NCI-H510A (cell line): ENCODE measurements around the gene PADI2.
"Not testable (repeated sequence)": the region's sequence is repeated elsewhere in the genome, so short reads cannot be mapped to it uniquely, and the experiment has no call there.

ENCODE experiments used
- DNase-seq: peaks from one replicate; lab custom pipeline; 2025; lab: John Stamatoyannopoulos, UW

PADI2 gene

DNA sequence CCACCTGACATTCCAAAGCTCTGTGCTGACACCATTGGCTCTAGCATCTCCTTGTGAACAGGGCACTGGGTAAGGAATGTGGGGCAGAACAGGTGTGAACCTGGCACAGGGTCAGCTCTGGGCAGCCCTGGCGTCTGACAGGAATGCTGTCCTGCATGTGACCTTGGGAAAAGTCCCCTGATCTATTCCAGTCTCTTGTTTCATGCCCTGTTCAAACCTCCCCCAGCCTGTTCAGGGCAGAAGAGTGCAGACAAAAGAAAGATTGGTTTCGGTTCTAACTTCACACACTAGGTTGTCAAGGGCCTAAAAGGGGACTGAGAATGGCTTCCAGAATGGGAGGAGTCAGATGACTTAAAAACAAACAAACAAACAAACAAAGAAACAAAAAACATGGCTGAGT is 37.8 kb downstream of the PADI2 start:
- no peak for DNase-seq

DNA sequence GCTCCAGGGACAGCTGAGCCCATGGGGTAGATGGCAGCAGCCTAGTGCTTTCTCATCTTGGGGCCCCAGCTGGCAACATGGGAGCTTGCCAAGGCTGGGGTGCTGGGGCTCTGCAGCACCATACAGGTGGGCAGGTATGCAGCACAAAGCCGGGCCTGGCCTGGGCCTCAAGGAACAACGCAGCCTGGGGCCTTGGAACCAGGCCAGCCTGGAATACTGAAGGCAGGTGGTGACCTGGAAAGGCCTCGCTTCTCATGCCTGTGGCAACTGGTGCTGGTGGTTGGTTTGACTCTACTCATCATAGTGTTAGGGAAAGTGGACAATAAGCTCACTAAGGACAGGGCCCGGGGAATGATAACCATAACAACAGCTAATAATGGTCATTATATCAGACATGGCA is 38.4 kb downstream of the PADI2 start:
- no peak for DNase-seq

DNA sequence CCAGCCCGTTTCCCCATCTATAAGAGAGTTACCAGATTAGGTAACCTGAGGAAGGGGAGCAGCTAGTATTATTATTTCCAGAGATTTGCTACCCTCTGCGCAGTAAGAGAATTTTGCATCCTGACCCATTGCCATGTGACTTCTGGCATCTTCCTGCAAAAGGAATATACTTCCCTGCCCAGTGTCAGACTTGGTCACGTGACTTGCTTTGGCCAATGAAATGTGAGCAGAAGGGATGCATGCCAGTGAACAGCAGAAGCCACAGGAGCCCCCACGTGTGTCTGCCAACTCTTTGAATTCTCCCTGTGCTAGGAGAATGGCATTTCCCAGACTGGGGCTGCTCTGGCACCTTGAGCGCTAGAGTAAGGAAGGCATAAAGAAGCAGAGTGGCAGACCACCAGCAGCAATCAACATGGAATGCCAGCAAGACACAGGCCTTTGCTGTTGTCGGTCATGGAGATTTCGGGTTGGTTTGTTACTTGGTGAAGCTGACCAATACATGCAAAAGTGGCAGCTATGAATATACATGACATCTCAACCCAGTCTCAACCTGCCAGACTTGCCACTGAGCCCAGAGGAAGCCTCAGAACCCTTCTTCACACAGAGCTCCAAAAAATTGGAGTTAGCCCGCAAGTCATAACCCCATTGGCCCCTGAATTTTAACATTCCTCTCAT is 39.0 kb downstream of the PADI2 start:
- DNase-seq = no peak

DNA sequence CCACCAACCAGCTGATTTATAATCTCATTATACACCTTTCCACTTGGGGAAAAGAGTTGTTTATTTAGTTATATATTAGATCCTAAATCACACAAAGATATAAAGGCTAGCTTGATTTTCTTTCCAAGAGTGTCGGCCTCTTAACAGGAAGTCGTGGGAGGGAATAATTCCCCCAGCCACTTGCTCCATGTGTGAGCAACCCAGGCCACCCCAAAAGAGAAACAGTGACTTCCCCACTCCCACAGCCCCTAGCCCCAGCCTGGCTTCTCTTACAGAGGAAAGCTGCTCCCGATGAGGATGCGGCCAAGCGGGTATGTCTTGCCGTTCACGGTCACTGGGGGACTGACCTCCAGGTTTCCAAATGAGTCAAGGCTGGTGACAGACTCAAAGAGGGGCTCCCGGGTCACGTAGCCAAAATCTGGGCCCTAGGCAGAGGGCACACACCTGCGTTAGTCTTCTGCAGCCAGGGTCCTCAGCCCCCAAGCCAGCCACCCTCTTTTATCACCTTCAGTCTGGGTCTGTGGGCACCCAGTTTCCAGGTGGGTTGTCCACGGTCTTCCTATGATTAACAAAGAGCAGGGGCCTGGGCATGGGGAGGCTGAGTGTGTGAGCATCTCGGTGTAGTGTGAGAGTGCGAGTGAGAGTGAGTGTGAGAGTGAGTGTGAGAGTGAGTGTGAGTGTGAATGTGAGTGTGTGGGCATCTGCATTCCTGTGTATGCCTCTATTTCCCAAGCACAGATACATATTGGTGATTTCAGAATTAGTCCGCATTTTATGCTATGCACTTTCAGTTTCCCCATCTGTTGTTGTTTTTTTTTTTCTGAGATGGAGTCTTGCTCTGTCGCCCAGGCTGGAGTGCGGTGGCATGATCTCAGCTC is 40.0 kb downstream of the PADI2 start:
- no peak for DNase-seq

DNA sequence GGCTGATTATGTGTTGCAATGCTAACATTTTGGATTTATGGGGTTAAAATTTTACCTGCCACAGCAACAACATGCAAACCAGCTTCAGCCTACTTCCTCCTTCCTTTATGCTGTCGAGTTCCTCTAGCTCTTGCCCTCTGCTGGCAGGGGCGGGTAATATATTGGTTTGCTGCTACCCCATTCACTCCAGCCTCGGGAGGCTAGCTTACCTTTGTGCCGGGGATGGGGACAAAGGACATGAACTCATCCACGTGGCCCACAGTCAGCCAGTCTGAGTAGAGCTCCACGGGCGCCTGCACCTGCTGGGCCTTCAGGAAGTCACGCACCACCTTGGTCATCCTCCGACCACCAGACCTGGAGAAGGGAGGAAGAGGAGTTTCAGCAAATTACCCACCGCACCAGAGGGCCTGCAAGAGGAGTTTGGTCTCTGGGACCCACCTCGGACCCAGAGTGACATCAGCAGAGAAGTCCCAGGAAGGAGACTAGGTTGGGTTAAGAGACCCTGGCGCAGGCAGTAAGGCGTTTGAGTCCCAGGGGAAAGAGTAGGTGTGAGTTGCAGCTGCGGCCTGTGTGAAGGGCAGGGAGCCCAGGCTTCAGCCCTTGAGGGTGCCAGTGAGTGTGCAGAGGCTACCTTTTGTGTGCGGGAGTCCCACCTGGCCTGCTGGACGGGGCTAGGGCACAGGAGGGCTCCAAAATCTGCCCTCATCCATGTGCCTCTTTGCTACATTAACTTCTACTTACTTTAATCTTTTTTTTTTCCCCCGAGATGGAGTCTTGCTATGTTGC is 43.6 kb downstream of the PADI2 start:
- no peak for DNase-seq

DNA sequence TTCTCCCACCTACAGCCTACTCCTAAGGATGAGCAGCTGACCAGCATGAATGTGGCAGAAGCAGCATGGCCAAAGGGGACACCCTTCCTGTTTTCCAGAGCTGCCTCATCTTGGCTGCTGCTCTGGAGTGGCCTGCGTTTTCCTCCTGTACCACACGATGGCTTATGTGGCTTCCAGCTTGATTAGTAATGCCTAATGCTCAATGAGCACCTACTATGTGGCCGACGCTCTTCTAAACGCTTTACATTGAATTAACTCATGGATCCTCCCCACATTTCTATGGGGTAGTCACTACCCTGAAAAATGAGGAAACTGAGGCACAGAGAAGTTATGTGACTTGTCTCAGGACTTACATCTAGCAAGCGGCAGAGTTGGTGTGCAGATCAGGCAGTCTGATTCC is 47.5 kb downstream of the PADI2 start:
- DNase-seq = no peak

DNA sequence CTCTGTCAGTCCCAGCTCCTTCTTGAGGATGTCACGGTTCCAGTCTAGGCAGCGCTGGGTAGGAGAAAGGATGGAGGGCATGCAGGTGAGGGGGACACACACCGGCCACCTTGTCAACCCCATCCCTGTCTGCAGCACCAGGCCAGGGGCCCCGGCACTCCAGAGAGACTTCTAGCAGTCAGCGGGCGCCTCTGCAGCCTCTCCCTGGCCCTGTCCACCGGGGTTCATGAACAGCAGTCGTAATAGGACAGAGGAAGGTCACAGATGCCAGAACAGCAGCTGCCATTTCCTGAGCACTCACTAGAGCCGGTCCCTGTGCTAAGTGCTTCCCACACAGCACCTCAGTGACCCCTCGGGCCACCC is 49.1 kb downstream of the PADI2 start:
- DNase-seq = no peak

DNA sequence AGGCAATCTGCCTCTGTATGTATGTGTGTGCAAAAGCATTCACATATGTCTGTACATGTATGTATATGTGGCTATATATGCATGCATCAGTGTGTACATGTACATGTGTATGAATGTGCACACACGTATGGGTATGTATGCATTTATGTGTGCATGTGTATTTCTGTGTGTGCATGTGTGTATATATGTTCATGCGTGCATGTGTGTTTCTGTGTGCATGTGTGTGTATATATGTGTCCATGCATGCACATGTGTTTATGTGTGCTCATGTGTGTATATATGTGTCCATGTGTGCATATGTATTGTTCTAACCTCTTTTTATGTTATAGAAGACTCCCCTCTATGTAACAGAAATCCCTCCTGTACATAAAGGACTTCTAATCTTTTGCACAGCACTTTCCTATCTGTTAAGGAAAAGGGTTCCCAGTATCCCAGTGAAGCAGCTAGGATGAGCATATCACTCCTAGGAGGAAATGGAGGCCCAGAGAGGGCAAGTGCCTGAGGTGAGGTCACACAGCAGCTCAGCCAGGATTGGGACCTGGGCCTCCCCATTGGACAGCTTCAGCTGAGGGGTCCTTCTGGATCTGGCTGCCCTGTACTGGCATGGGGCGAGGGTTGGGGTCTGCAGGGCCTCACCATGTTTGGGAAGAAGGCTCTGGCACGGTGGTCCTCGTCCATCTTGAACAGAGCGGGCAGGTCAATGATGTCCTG is 49.6 kb downstream of the PADI2 start:
- DNase-seq = no peak

DNA sequence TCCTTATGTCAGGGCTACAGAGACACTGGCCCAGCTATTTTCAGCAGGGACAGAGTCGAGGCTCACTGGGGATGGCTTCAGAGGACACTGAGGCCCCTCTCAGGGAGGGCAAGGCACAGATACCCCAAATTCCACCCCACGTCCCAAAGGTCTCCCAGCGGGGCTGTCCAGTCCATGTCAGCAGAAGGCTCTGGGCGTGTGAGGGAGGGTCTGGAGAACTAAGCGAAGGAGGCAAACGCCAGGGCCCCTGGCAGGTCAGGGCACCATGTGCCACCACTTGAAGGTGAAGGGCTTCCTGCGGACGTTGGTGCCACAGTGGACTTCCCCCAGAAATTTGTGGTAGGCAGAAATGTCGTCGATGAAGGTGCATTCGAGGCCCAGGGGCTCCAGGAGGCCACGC is 50.5 kb downstream of the PADI2 start:
- no peak for DNase-seq

DNA sequence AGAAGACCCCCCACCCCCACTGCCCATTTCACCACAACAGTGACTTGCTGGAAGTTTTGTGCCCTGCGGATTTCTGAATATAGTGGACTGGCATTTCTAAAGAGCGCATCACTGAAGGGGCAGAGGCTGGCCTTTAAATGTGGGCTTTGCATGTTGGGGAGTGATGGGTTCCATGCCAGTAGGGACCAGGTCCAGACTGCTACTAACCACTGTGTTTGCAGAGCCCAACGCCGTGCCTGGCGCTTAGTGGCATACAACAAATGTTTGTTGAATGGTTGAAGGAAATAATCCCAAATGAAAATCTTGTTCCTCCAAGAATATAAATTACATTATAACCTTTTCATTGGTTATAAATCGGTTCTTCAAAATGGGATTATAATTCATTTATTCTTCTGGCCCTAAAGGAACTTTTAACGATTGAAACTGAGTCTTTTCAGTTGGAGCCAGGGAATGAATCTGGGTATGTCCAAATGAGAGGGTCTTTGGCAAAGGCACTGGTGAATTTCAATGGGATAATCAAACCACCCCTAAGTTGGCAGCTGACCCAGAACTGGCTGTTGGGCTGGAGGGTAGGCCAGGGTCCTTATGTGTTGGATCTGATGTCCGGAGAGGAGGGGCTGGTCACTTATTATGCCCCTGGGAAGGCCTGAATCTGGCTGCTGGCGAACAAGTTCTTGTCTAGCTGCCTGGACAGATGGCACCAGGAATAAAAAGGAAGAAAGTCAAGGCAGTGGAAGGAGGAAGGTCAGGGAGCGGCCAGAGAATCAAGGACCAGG is 51.6 kb downstream of the PADI2 start:
- no peak for DNase-seq

DNA sequence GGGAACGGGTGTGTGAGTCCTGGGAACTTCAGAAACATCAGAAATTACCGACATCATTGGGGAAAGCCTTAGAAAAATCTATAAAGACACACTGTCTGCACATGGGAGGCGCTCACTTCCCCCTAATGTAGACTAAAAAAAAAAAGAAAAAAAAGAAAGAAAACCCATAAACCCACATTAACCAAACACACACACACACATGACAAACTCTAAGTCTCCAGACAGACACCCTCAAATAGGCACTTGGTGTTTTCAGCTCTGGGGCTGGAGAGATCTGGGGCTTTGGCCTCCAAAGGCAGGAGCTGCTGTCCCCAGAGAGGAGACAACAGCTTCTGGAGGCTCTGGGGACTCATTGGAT is 52.2 kb downstream of the PADI2 start:
- no peak for DNase-seq

DNA sequence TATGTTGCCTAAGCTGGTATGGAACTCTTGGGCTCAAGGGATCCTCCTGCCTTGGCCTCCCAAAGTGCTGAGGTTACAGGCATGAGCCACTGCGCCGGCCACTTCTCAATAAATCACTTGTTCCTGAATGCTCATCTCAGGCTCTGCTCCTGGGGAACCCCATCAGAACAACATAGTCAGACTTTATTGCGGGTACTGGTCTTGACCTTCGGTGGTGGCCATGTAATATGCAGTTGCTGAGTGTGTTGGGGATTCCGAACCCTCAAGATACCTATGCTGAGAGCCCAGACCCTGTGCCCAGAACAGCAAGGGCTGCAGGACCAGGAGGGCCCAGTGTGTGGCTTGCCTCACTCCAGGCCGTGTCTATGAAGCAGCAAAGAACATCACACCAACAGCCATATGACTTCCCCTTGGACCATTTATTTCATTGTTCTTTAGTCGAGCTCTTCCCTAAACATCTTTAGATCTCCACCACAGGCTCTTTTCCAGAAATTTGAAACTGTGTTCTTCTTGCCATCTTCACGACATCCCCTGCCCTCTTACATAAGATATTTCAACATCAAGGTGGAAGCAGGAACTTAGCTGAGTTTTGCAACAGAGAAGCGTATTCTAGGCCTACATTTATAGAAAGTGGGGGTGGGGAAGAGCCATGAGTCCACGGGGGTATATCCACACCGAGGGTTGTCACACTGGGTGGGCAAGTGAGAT is 52.7 kb downstream of the PADI2 start:
- DNase-seq = no peak

DNA sequence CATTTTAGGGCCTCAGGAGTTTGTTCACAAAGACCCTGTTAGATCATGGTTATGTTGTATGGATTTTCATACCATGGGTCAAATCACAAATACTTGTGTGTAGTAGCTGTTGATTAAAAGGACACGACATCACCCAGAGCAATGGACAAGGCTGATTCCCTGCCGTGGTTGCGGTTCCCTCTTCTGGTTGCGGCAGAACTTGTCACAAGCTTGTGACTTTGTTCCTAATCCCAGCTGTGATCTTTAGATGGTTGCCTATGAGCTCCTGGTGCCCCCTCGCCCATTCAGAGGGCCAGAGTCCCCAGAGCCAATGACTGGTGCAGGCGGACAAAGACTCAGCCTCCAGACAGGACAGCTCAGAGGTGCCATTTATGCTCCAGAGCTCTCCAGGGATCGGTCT is 53.6 kb downstream of the PADI2 start:
- no peak for DNase-seq

DNA sequence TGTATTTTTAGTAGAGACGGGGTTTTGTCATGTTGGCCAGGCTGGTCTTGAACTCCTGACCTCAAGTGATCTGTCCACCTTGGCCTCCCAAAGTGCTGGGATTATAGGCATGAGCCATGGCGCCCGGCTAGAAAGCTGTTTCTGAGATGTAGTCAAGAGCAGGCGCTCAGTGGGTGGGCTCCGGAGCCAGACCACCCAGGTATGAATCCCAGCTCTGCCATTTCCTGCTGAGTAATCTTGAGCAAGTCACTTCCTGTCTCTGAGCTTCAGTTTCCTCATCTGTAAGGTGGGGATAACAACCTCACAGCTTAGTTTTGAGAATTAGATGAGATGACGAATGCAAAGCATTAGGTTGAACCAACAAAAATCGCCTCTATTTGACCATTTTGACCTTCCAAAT is 56.5 kb downstream of the PADI2 start:
- DNase-seq = not testable (repeated sequence)

DNA sequence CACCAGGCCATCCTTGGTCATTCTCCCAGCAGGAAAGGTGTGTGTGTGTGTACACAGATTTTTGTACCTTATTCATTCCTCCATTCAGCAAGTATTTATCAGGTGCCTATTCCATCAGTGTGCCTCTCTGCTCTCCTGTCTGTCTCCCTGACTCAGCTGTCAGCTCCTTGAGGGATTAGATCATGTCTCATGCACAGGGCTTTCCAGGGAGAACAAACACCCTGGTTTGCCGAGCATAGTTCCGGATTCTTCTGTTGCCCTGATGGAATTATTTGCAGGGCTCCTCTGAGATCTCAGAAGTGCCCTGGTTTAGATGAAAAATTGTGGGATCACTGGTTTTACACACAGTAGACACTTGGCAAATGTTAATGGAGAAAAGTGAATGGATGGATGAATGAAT is 57.4 kb downstream of the PADI2 start:
- no peak for DNase-seq

DNA sequence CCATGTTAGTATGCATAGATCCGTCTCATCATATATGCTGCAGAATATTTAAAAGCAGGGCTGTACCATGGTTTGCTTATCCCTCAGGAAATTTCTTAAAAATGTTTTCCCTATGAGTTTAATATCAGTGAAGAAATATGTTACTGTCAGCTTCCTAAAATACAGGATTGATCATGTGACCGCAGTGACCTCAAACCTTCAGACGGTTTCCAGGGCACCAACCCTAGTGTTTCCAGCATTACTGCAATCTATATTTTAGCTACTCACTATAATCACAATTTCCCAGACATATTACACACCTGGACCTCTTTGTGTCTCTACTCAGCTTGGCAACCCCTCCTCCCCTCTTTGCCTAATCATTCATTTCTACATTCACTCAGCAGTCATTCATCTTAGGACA is 57.8 kb downstream of the PADI2 start:
- no peak for DNase-seq

DNA sequence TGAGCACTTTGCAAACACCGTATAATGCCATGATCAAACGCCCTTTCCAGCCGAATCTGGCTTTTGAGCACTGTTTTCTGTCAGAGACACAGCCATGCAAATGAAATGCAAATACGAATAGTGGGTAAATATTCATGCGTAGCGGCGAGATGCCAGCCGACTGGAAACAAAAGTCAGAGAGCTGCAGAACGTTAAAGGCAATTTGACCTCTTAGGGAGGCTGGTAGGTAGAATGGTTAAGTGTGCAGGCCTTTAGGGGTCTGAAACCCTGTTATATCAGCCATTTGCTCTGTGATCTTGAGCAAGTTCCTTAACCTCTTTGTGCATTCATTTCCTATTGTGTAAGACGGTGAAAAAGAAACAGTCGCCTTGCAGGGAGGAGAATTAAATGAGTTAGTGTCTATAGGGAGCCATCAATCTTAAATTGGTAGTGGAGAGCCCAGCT is 58.9 kb downstream of the PADI2 start:
- DNase-seq = no peak

DNA sequence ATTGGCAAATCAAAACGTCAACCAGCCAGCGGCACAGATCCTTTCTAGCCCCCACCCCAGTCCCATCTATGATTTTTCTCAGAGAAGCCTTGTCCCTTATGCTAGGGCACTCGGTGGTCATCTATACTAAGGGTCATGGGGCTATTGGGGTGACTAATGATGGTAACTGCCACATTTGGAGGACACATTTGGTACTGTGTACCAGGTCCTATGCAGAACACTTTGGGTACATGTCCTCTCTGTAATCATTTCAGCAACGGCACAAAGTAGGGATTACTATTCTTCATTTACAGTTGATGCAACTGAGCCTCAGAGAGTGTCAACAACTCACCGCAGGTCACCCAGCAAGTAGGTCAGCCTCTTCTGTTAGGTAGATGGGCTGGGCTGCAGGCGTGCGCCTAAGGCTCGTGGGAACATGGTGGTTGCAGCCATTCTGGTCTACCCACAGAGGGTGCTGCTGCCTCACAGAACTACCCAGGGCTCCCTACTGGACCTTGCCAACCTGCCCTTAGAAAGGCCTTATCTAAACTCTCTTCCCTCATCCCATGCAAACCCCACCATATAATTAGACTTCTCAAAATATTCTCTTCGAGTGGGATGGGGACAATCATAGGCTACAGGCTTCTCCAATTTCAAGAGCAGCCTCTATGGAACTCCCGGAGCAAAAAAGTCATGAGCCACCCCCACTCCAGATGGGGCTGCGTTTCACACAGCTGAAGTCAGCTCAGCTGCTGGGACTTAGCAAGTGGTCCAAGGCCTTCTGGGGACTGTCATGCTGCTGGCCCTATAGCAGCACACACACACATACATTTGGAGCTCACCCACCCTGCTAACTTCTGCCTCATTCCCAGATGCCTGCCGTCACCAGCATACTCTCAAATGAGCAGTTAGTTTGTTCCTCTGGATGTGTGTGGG is 59.6 kb downstream of the PADI2 start:
- DNase-seq = peak; percentile 47

DNA sequence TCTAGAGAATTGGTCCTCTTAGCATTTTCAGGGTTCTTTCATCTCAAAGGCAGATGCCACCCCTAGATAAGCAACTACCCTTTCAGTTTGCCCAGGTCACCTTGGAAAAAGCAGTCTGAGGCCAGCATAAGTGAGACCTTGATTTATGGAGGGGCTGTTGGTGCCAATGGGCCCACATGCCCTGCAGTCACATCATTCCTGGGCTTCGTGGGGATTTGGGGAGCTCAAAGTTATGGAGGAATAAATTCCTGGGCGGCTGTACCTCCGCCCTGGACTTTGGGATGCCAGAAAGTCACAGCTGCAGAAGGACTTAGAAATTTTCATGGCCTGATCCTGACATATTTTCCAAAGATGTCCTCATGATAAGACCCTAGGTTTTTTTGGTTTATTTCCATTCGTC is 62.7 kb downstream of the PADI2 start:
- no peak for DNase-seq

DNA sequence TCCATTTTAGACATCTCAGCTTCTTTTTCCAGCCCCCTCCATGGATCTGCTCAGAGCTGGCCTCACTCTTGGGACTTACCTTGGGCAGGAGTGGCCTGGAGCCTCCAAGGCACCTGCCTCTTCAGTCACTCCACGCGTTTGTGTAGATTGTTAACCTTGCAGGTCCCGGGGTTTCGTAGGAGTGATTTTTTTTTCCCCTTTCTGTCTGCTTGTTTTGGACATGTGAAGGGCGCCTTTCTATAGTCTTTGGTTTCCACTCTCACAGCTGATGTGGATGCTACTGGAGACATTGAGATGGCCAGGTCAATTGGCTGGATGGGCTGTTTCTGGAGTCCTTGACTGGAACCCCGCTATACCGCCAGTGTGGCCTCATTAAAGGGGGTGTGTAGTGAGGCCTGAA is 63.5 kb downstream of the PADI2 start:
- no peak for DNase-seq
